OCI-LY7 (cell line): ENCODE measurements around the gene PGAP2.

ENCODE experiments used
- CTCF ChIP-seq: fragments of 200-600 bp; sonication (generic); conservative IDR thresholded peaks from 2 replicates; pipeline ENCODE4 v1.5.1; 2014; ENCODE audit warnings: mild to moderate bottlenecking, antibody characterized with exemption, low read length, moderate library complexity, mixed read lengths
- EZH2phosphoT487 ChIP-seq: fragments of 200-600 bp; sonication (generic); IDR thresholded peaks from 2 replicates; pipeline ENCODE4 v1.6.1; 2018; ENCODE audit warnings: low read depth, borderline replicate concordance, mild to moderate bottlenecking, mixed run types, antibody characterized with exemption, low read length, moderate library complexity, mixed read lengths

GRCh38 chr11:3860375-3860774 is 52.0 kb downstream of the PGAP2 start:
- TF ChIP-seq CTCF (no peak), EZH2phosphoT487 (no peak)
